ENCODE measurements around the gene ADD1. TPM values are rescaled to one million over a fixed set of nuclear protein-coding genes. Genes with fewer than 3 reads are reported as not detected.

ADD1 gene
- total and polyA plus RNA-seq, 2 of the 13 experiments (the other 11 are each of a cell fraction or from before 2014, with no cell fraction given) = 73.9 to 122 TPM

DNA sequence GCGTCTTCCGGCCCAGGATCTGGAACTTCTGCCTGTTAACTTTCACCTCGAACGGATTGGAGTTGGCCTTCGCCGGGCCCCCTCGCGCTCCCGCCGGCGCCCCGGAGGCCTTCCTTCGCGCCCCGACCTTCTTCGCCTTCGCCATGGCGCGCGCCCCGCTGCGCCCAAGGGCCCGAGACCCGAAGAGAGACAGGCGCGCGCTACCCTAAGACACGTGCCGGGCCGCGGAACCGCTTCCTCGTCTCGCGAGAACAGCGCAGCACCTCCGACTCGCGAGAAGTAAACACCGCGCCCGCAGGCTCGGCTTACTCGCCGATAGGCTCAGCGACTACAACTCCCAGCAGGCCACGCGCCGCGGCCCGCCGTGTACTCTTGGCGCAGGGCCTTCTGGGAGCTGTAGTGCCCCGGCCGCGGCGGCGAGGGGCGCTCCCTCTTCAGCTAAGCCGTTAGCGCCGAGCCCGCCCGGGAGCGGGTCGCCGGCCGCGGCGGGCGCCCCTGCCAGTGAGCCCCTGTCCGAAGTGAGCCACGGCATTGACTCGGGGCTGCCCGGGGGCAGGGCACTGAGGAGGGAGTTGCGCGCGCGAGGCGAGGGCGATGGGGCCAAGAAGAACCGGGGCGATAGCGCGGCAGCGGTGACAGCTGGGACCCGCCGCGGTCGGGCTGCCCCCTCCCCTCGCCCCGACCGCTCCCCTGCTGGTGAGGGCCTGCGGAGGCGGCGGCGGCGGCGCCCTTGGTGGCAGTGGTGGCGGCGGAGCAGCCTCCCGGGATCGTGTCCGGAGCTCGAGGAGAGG, 119.7 kb downstream of the ADD1 start, which contains the start of the genes GRK4 and NOP14 (continued):
- peak; percentile 99 for TF ChIP-seq ZNF552 (CRISPR knock-in tag; IDR thresholded peaks at IDR 0.05; ENCODE audit: borderline replicate concordance)
- peak; percentile 79 for TF ChIP-seq ZBTB39 (CRISPR knock-in tag; IDR thresholded peaks at IDR 0.05)
- no peak; the same call in 1 of the 2 replicates for TF ChIP-seq ZNF34 (CRISPR knock-in tag; IDR thresholded peaks at IDR 0.05; ENCODE audit: borderline replicate concordance)
- TF ChIP-seq TIGD3 (CRISPR knock-in tag; IDR thresholded peaks at IDR 0.05; ENCODE audit: borderline replicate concordance) = 0 out of 2 replicates have a peak, but pooled peaks have one; percentile 42
- TF ChIP-seq GTF2F1 (IDR thresholded peaks at IDR 0.05; ENCODE audit: low read length) = no peak
- peak; percentile 90 for TF ChIP-seq SP1 (IDR thresholded peaks at IDR 0.05)
- TF ChIP-seq SP1 (CRISPR knock-in tag; IDR thresholded peaks at IDR 0.05) = peak; percentile 57
- no peak for TF ChIP-seq CEBPZ (IDR thresholded peaks at IDR 0.05; ENCODE audit: low read length)
- no peak for TF ChIP-seq ZNF296 (CRISPR knock-in tag; conservative IDR thresholded peaks at IDR 0.05)
- TF ChIP-seq LRRFIP1 (CRISPR knock-in tag; conservative IDR thresholded peaks at IDR 0.05) = no peak
- TF ChIP-seq CENPX (CRISPR knock-in tag; IDR thresholded peaks at IDR 0.05) = no peak
- TF ChIP-seq ZNF570 (CRISPR knock-in tag; IDR thresholded peaks at IDR 0.05; ENCODE audit: borderline replicate concordance) = peak; percentile 85; the same call in 1 of the 2 replicates
